Endothelial cell of umbilical vein (primary cell): ENCODE measurements around the gene IDUA. TPM values are rescaled to one million over a fixed set of nuclear protein-coding genes. Genes with fewer than 3 reads are reported as not detected.

Source experiments
- BruUV-seq: library from RNA; stranded (reverse); fragments of 400-500 nt; replicated peaks from 2 replicates; lab custom pipeline; 2021; lab: Mats Ljungman, UMichigan
- CTCF ChIA-PET: fragments of 300-600, 350-600 bp; sonication (Branson Sonifier 250); formaldehyde crosslinking; loops from one replicate; lab custom pipeline; 2021; ENCODE audit warnings: antibody characterized with exemption, inconsistent platforms; lab: Charles Lee
- POLR2A ChIA-PET: fragments of 300-600, 350-600 bp; sonication (Branson Sonifier 250); formaldehyde crosslinking; loops from one replicate; lab custom pipeline; 2021; ENCODE audit warnings: antibody characterized with exemption, inconsistent platforms; lab: Charles Lee
- DNase-seq: peaks from one replicate; pipeline ENCODE4 v3.0.0-alpha.2; 2011; ENCODE audit warnings: low read depth, low spot score
- FAIRE-seq: peaks from 2 replicates; lab custom pipeline; 2011; peaks lifted over from hg19 to GRCh38; lab: Jason Lieb, UNC
- H2AFZ ChIP-seq: 2 replicates; pipeline ENCODE4 v1.6.0; 2012; ENCODE audit warnings: low read depth, low read length, control low read depth, inconsistent platforms
- H3K27ac ChIP-seq: 2 replicates; pipeline ENCODE4 v1.5.1; 2011; ENCODE audit warnings: low read depth, mild to moderate bottlenecking, control low read depth, low read length, moderate library complexity; ENCODE audit not compliant: insufficient read depth
- H3K27me3 ChIP-seq, 2 experiments: 2 replicates each; pipeline versions ENCODE4 v1.6.0 to v1.6.1; 2011; ENCODE audit warnings: low read length in 2 of 2, mixed read lengths in 1 of 2; ENCODE audit not compliant: control insufficient read depth in 2 of 2, insufficient read depth in 2 of 2
- H3K36me3 ChIP-seq, 2 experiments: 2 replicates in 1 of 2; 3 replicates in 1 of 2; pipeline ENCODE4 v1.5.1; 2011; ENCODE audit warnings: low read length in 2 of 2, mild to moderate bottlenecking in 1 of 2, moderate library complexity in 1 of 2; ENCODE audit not compliant: control insufficient read depth in 2 of 2, insufficient read depth in 2 of 2; ENCODE audit errors: extremely low read depth in 1 of 2
- H3K4me1 ChIP-seq: 3 replicates; pipeline ENCODE4 v1.5.1; 2011; ENCODE audit warnings: mild to moderate bottlenecking, low read length; ENCODE audit not compliant: control insufficient read depth, insufficient read depth; ENCODE audit errors: extremely low read depth
- H3K4me2 ChIP-seq: 2 replicates; pipeline ENCODE4 v1.6.1; 2011; ENCODE audit warnings: low read length, control low read depth, mixed read lengths; ENCODE audit not compliant: insufficient read depth
- H3K4me3 ChIP-seq, 3 experiments: fragments of 200-600 bp in 1 of 3; sonication (generic), shearing (Covaris generic) in 1 of 3; replicated peaks in 1 of 3; 2 replicates each; pipeline ENCODE4 v1.5.1; 2011 to 2016; ENCODE audit warnings: control low read depth in 3 of 3, low read length in 3 of 3, mild to moderate bottlenecking in 2 of 3, inconsistent platforms in 1 of 3, low read depth in 1 of 3, moderate library complexity in 1 of 3; ENCODE audit not compliant: insufficient read depth in 1 of 3
- H3K79me2 ChIP-seq: 2 replicates; pipeline ENCODE4 v1.6.0; 2012; ENCODE audit warnings: low read length, inconsistent platforms; ENCODE audit not compliant: control insufficient read depth, insufficient read depth
- H3K9ac ChIP-seq: replicated peaks from 2 replicates; pipeline ENCODE3; 2011; ENCODE audit warnings: low read length, control low read depth; ENCODE audit not compliant: insufficient read depth; ENCODE audit errors: extremely low read depth
- H3K9me1 ChIP-seq: replicated peaks from 3 replicates; pipeline ENCODE4 v1.6.0; 2011; ENCODE audit warnings: mild to moderate bottlenecking, low read length; ENCODE audit not compliant: control insufficient read depth, insufficient read depth; ENCODE audit errors: extremely low read depth
- H3K9me3 ChIP-seq: replicated peaks from 2 replicates; pipeline ENCODE4 v1.5.1; 2012; ENCODE audit warnings: low read length, inconsistent platforms; ENCODE audit not compliant: control insufficient read depth, insufficient read depth
- H4K20me1 ChIP-seq: replicated peaks from 2 replicates; pipeline ENCODE3; 2011; ENCODE audit warnings: mild to moderate bottlenecking, low read length; ENCODE audit not compliant: control insufficient read depth, insufficient read depth; ENCODE audit errors: extremely low read depth
- CTCF ChIP-seq, 2 donors: IDR thresholded peaks; 1 replicate in 1 of 2; 2 replicates in 1 of 2; pipeline ENCODE4 v1.5.1; 2011; ENCODE audit warnings: low read length in 2 of 2, mild to moderate bottlenecking in 2 of 2, moderate library complexity in 2 of 2, control low read depth in 1 of 2, inconsistent platforms in 1 of 2, low read depth in 1 of 2; ENCODE audit not compliant: insufficient read depth in 1 of 2; ENCODE audit errors: extremely low read depth in 1 of 2
- EZH2 ChIP-seq: IDR thresholded peaks from 2 replicates; pipeline ENCODE4 v1.6.1; 2012; ENCODE audit warnings: borderline replicate concordance, low read depth, mild to moderate bottlenecking, moderate library complexity, low read length, inconsistent platforms; ENCODE audit not compliant: severe bottlenecking
- FOS ChIP-seq: IDR thresholded peaks from 2 replicates; pipeline ENCODE4 v1.6.1; 2011; ENCODE audit warnings: mild to moderate bottlenecking, low read length, moderate library complexity, borderline replicate concordance; ENCODE audit not compliant: insufficient read depth
- GATA2 ChIP-seq: IDR thresholded peaks from 2 replicates; pipeline ENCODE4 v1.7.0; 2011; ENCODE audit warnings: low read depth, mild to moderate bottlenecking, moderate library complexity, mixed read lengths, low read length; ENCODE audit not compliant: insufficient read length, insufficient read depth
- JUN ChIP-seq: IDR thresholded peaks from 2 replicates; pipeline ENCODE4 v1.6.1; 2011; ENCODE audit warnings: borderline replicate concordance, low read depth; ENCODE audit not compliant: insufficient read length, insufficient read depth
- MAX ChIP-seq: IDR thresholded peaks from 2 replicates; pipeline ENCODE4 v1.6.1; 2011; ENCODE audit not compliant: insufficient read depth, insufficient read length
- MYC ChIP-seq: IDR thresholded peaks from one replicate; pipeline ENCODE4 v1.6.1; 2011; ENCODE audit warnings: mild to moderate bottlenecking, low read depth, low read length
- POLR2A ChIP-seq: IDR thresholded peaks from 2 replicates; pipeline ENCODE4 v1.6.1; 2012; ENCODE audit warnings: low read depth, mild to moderate bottlenecking, control low read depth, low read length
- POLR2AphosphoS5 ChIP-seq: IDR thresholded peaks from 2 replicates; pipeline ENCODE4 v1.6.1; 2012; ENCODE audit warnings: low read depth, mild to moderate bottlenecking, control low read depth, low read length, moderate library complexity; ENCODE audit not compliant: insufficient read depth
- dilution Hi-C: fragments of 300-500 bp; cut with MboI; formaldehyde crosslinking; loops from one replicate; pipeline ENCODE4 v1.15.0; 2019; ENCODE audit warnings: low sequenced_read_pairs; ENCODE audit not compliant: extremely low pct_ligation_motif_present
- intact Hi-C: fragments of 100-400 bp; cut with micrococcal nuclease; formaldehyde crosslinking; loops from one replicate; pipeline ENCODE4 v1.10.0; 2022
- polyA plus RNA-seq, 4 experiments: library from polyadenylated mRNA; depleted of rRNA in 3 of 4; stranded (reverse) in 3 of 4; unstranded in 1 of 4; fragments of >200 nt; gene quantifications; 2 replicates each; pipeline versions ENCODE4 v1.2.1 to v1.2.3, GENCODE V29; 2011 to 2012; ENCODE audit warnings: missing spikeins in 1 of 4
- total RNA-seq: library from RNA; stranded (reverse); gene quantifications from 2 replicates; pipeline ENCODE4 v1.2.3, GENCODE V29; 2021

The IDUA gene
- total and polyA plus RNA-seq, 2 donors (not counting 3 experiments of a cell fraction or from before 2014, with no cell fraction given) = 19.1 to 34.1 TPM

GRCh38 chr4:1004557-1005485 is 18.0 kb downstream of the IDUA start:
- intact Hi-C loops = no loop called here
- H3K27me3 ChIP-seq = peaks cover 34 to 43% of the 10 kb centered on the region in 2 experiments
- TF ChIP-seq MAX = no peak
- no peak for TF ChIP-seq POLR2AphosphoS5
- TF ChIP-seq GATA2 = no peak
- TF ChIP-seq CTCF (IDR thresholded peaks at IDR 0.05; ENCODE audit: extremely low read depth in 1 of 2, insufficient read depth in 1 of 2, low read depth in 1 of 2, low read length in 2 of 2) = no peak
- no peak for TF ChIP-seq FOS
- TF ChIP-seq JUN = no peak
- no peak for TF ChIP-seq POLR2A
- no peak for TF ChIP-seq EZH2
- no peak for TF ChIP-seq MYC

More at GRCh38 chr4:1004557-1005485, 18.0 kb downstream of the IDUA start:
- H4K20me1 ChIP-seq = no peaks in the 10 kb centered on the region
- ChIA-PET CTCF (interaction anchor here (0.5 kb wide), 1 partner anchor 263 kb away, joined by 3 read pairs; no protein-coding TSS in a partner anchor), POLR2A (no interaction called here)
- no peak overlapping the region for H3K4me3 ChIP-seq
- no peak for DNase-seq
- dilution Hi-C loops = no loop called here
- no TSS peak for BruUV-seq
- H2AFZ ChIP-seq = no peak overlapping the region
- FAIRE-seq = no peak
- no peaks in the 10 kb centered on the region for H3K36me3 ChIP-seq
- no peak overlapping the region for H3K4me2 ChIP-seq
- no peak overlapping the region for H3K27ac ChIP-seq
- H3K9me1 ChIP-seq = no peaks in the 10 kb centered on the region
- H3K9ac ChIP-seq = no peak overlapping the region
- H3K9me3 ChIP-seq = no peaks in the 10 kb centered on the region
- no peaks in the 10 kb centered on the region for H3K79me2 ChIP-seq
- H3K4me1 ChIP-seq = peaks cover 5% of the 10 kb centered on the region
